Caco-2 (cell line): Measurements from ENCODE around the gene MYL4. TPM values are rescaled to one million over a fixed set of nuclear protein-coding genes. Genes with fewer than 3 reads are reported as not detected.

Experiments
- BruUV-seq: library from RNA; stranded (reverse); fragments of 400-500 nt; replicated peaks from 2 replicates; lab custom pipeline; 2021; lab: Mats Ljungman, UMichigan
- CTCF ChIA-PET: fragments of 300-600 bp; sonication (Branson Sonifier 250); formaldehyde crosslinking; loops from one replicate; lab custom pipeline; 2022; ENCODE audit warnings: antibody characterized with exemption; lab: Charles Lee
- POLR2A ChIA-PET: fragments of 300-600 bp; sonication (Branson Sonifier 250); formaldehyde crosslinking; loops from one replicate; lab custom pipeline; 2022; ENCODE audit warnings: antibody characterized with exemption; lab: Charles Lee
- DNase-seq, 2 experiments: peaks; one replicate each; pipeline versions ENCODE4 v3.0.0 to v3.0.0-alpha.2; 2020 to 2022
- H3K27me3 ChIP-seq: replicated peaks from 2 replicates; pipeline ENCODE4 v1.6.0; 2011; ENCODE audit warnings: low read length; ENCODE audit not compliant: control insufficient read depth, insufficient read depth
- H3K36me3 ChIP-seq: 2 replicates; pipeline ENCODE4 v1.5.1; 2011; ENCODE audit warnings: low read length; ENCODE audit not compliant: control insufficient read depth, insufficient read depth
- H3K4me1 ChIP-seq: fragments of 250-450 bp; sonication (Bioruptor Pico); 2 replicates; pipeline ENCODE4 v1.5.1; 2020; ENCODE audit warnings: mild to moderate bottlenecking
- H3K4me3 ChIP-seq: 2 replicates; pipeline ENCODE4 v1.5.1; 2011; ENCODE audit warnings: low read depth, mild to moderate bottlenecking, control low read depth, low read length
- H3K9me3 ChIP-seq: fragments of 250-450 bp; sonication (Bioruptor Pico); 2 replicates; pipeline ENCODE4 v1.5.1; 2020; ENCODE audit warnings: mild to moderate bottlenecking, moderate library complexity
- H3K27ac Mint-ChIP-seq: one replicate; pipeline ENCODE4 v1.8.0; 2022; ENCODE audit warnings: mixed read lengths; ENCODE audit not compliant: unreplicated experiment
- H3K27me3 Mint-ChIP-seq: one replicate; pipeline ENCODE4 v1.8.0; 2022; ENCODE audit warnings: mixed read lengths; ENCODE audit not compliant: insufficient read depth, unreplicated experiment
- H3K36me3 Mint-ChIP-seq: one replicate; pipeline ENCODE4 v1.8.0; 2022; ENCODE audit warnings: mild to moderate bottlenecking, mixed read lengths; ENCODE audit not compliant: insufficient read depth, unreplicated experiment
- H3K4me1 Mint-ChIP-seq: one replicate; pipeline ENCODE4 v1.8.0; 2022; ENCODE audit warnings: low read depth, mixed read lengths; ENCODE audit not compliant: unreplicated experiment
- H3K4me3 Mint-ChIP-seq: one replicate; pipeline ENCODE4 v1.8.0; 2022; ENCODE audit warnings: mild to moderate bottlenecking, moderate library complexity, mixed read lengths; ENCODE audit not compliant: unreplicated experiment
- H3K9me3 Mint-ChIP-seq: one replicate; pipeline ENCODE4 v1.8.0; 2022; ENCODE audit warnings: mixed read lengths; ENCODE audit not compliant: unreplicated experiment
- intact Hi-C: fragments of 100-400 bp; cut with micrococcal nuclease; formaldehyde crosslinking; loops from one replicate; pipeline ENCODE4 v1.10.0; 2022; ENCODE audit not compliant: unreplicated experiment
- total RNA-seq: library from RNA; stranded (reverse); gene quantifications from 2 replicates; pipeline ENCODE4 v1.2.3, GENCODE V29; 2022
- TF ChIP-seq, protein P1 (sequence below), 2 experiments: fragments of 200-600 bp in 1 of 2; IDR thresholded peaks; 1 replicate in 1 of 2; 2 replicates in 1 of 2; pipeline versions ENCODE4 v1.5.1 to v1.8.0; 2011 to 2022; ENCODE audit warnings: antibody characterized with exemption in 1 of 2, control low read depth in 1 of 2, inconsistent platforms in 1 of 2, low read depth in 1 of 2, low read length in 1 of 2, mild to moderate bottlenecking in 1 of 2, moderate library complexity in 1 of 2; ENCODE audit not compliant: insufficient read depth in 1 of 2, severe bottlenecking in 1 of 2, unreplicated experiment in 1 of 2

Gene MYL4
- total RNA-seq, 1 experiment from 2014 or later = not detected

DNA sequence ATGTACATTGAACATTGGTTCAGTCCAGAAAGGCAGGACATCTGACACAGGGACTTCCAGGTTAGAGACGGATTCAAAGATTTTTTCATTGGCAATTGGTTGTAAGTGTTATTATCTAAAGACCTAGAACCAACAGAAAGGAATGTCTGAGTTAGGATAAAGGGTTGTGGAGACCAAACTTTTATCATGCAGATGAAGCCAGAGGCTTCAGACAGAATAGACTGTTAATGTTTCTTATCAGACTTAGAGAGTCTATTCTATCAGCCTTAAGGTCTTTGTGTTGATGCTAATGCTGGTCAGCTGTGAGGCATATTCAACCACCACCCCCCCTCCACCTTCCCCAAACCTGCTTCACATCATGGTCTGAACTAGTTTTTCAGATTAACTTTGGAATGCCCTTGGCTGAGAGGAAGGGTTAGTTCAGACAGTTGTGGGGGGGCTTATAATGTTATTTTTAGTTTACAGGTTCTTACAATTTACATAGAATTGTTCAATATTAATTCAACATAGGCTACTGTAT is 42.3 kb downstream of the MYL4 start:
- no peaks in the 10 kb centered on the region for H3K27me3 Mint-ChIP-seq
- H3K27ac Mint-ChIP-seq = no peak overlapping the region
- Histone ChIP-seq H3K27me3 (peaks cover 2% of the 10 kb centered on the region), H3K9me3 (no peaks in the 10 kb centered on the region), H3K4me3 (no peak overlapping the region), H3K36me3 (no peaks in the 10 kb centered on the region), H3K4me1 (peaks cover 28% of the 10 kb centered on the region)
- peaks cover 12% of the 10 kb centered on the region for H3K4me1 Mint-ChIP-seq
- intact Hi-C loops = no loop called here
- no peaks in the 10 kb centered on the region for H3K36me3 Mint-ChIP-seq
- no peak for DNase-seq
- POLR2A ChIA-PET = no interaction called here
- no TSS peak for BruUV-seq
- H3K9me3 Mint-ChIP-seq = no peaks in the 10 kb centered on the region
- CTCF ChIA-PET = no interaction called here
- TF ChIP-seq, protein P1, sequence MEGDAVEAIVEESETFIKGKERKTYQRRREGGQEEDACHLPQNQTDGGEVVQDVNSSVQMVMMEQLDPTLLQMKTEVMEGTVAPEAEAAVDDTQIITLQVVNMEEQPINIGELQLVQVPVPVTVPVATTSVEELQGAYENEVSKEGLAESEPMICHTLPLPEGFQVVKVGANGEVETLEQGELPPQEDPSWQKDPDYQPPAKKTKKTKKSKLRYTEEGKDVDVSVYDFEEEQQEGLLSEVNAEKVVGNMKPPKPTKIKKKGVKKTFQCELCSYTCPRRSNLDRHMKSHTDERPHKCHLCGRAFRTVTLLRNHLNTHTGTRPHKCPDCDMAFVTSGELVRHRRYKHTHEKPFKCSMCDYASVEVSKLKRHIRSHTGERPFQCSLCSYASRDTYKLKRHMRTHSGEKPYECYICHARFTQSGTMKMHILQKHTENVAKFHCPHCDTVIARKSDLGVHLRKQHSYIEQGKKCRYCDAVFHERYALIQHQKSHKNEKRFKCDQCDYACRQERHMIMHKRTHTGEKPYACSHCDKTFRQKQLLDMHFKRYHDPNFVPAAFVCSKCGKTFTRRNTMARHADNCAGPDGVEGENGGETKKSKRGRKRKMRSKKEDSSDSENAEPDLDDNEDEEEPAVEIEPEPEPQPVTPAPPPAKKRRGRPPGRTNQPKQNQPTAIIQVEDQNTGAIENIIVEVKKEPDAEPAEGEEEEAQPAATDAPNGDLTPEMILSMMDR (IDR thresholded peaks at IDR 0.05; ENCODE audit: insufficient read depth in 1 of 2, low read depth in 1 of 2, low read length in 1 of 2, severe bottlenecking in 1 of 2, unreplicated experiment in 1 of 2) = no peak
- no peak overlapping the region for H3K4me3 Mint-ChIP-seq

DNA sequence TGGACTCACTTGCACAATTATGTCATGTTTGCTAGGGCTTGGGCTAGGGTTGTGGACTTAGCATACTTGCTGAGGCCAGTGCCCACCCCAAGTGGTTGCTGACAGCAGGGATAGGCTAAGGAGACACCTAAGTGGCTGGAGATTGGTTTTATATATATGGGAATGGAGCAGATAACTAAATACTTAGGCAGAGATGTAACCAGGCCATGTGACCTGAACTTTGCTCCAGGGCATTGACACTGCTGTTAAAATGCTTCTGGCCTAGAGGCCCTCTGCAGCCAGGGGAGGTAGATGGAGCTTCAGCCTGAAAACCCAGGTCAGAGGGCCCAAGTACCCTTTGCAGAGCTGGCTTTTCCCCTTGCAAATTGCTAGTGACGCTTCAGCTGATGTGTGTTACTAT is 43.1 kb downstream of the MYL4 start:
- Mint-ChIP-seq H3K27me3 (no peaks in the 10 kb centered on the region), H3K36me3 (no peaks in the 10 kb centered on the region), H3K4me1 (peaks cover 12% of the 10 kb centered on the region), H3K27ac (peak overlapping the region; percentile 37), H3K4me3 (peak overlapping the region; percentile 78), H3K9me3 (no peaks in the 10 kb centered on the region)
- DNase-seq = peak; percentile 58 to 72
- H3K36me3 ChIP-seq = no peaks in the 10 kb centered on the region
- intact Hi-C loops = no loop called here
- BruUV-seq = no TSS peak
- H3K9me3 ChIP-seq = no peaks in the 10 kb centered on the region
- CTCF ChIA-PET = interaction anchor here (0.5 to 1.1 kb wide), 3 partner anchors 64 to 1503 kb away, joined by 3 to 6 read pairs (median 3); no protein-coding TSS in a partner anchor
- peaks cover 28% of the 10 kb centered on the region for H3K4me1 ChIP-seq
- POLR2A ChIA-PET = no interaction called here
- no peak overlapping the region for H3K4me3 ChIP-seq
- TF ChIP-seq, protein P1 (IDR thresholded peaks at IDR 0.05; ENCODE audit: insufficient read depth in 1 of 2, low read depth in 1 of 2, low read length in 1 of 2, severe bottlenecking in 1 of 2, unreplicated experiment in 1 of 2) = no peak
- H3K27me3 ChIP-seq = peaks cover 2% of the 10 kb centered on the region

DNA sequence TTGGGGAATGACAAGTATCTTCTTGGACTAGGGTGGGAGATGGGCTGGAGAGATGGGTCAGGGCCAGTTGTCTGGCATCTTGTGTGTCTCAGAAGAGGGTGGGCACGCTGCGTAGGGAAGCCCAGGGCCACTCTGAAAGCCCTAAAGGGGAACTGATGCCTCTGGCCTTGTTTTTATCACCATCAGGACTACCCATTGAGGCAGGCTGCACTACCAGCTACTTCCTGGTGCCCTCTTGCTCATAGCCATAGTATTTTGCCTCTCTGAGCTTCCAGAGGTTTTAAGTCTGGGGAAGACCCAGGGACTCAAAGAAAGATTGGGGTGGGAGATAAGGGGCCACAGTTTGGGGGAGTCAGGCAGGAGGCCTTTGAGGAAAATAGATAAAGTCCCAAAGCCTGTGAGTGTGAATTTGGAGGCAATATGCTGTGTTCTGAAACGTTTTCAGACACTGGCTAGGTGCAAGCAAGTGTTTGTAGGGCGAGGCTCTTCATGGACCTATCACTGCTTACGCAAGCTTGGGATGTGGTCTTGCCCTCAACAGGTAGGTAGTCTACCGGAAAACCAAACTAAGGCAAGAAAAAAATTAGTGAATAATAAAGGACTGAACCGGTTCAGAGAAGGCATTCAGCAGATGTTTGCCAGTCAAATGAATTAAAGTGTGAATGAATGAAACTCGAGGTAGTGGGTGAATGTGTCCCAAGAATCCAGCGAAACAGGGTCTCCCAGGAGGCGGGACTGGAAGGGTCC is 43.8 kb downstream of the MYL4 start:
- Histone ChIP-seq H3K36me3 (no peaks in the 10 kb centered on the region), H3K27me3 (peaks cover 4% of the 10 kb centered on the region), H3K9me3 (no peaks in the 10 kb centered on the region), H3K4me3 (no peak overlapping the region), H3K4me1 (peaks cover 28% of the 10 kb centered on the region)
- intact Hi-C loops = no loop called here
- TF ChIP-seq, protein P1 (IDR thresholded peaks at IDR 0.05; ENCODE audit: insufficient read depth in 1 of 2, low read depth in 1 of 2, low read length in 1 of 2, severe bottlenecking in 1 of 2, unreplicated experiment in 1 of 2) = no peak
- DNase-seq = no peak
- Mint-ChIP-seq H3K27me3 (no peaks in the 10 kb centered on the region), H3K27ac (peak overlapping the region; percentile 37), H3K36me3 (no peaks in the 10 kb centered on the region), H3K4me1 (peaks cover 12% of the 10 kb centered on the region), H3K4me3 (peak overlapping the region; percentile 78), H3K9me3 (no peaks in the 10 kb centered on the region)
- POLR2A ChIA-PET = interaction anchor here (0.6 kb wide), 1 partner anchor 164 kb away, joined by 4 read pairs; no protein-coding TSS in a partner anchor
- CTCF ChIA-PET = interaction anchor here (0.5 to 1.1 kb wide), 2 partner anchors 63 to 1504 kb away, joined by 3 to 6 read pairs; no protein-coding TSS in a partner anchor
- BruUV-seq = no TSS peak
